Uterus (tissue), 2 donors: Measurements from ENCODE around the gene ST6GALNAC3.

Experiments
- POLR2A ChIP-seq, 2 donors: fragments of 450-650 bp; IDR thresholded peaks; one replicate each; pipeline ENCODE4 v1.6.1; 2016; ENCODE audit warnings: antibody characterized with exemption in 2 of 2, mild to moderate bottlenecking in 1 of 2, moderate library complexity in 1 of 2
- TF ChIP-seq, protein P1 (sequence below), 4 experiments: fragments of 200-600 bp in 2 of 4; fragments of 450-650 bp in 2 of 4; sonication (generic) in 2 of 4; IDR thresholded peaks; one replicate each; pipeline ENCODE4 v1.5.1; 2016 to 2019; ENCODE audit warnings: antibody characterized with exemption in 4 of 4, mild to moderate bottlenecking in 2 of 4, moderate library complexity in 1 of 4

DNA sequence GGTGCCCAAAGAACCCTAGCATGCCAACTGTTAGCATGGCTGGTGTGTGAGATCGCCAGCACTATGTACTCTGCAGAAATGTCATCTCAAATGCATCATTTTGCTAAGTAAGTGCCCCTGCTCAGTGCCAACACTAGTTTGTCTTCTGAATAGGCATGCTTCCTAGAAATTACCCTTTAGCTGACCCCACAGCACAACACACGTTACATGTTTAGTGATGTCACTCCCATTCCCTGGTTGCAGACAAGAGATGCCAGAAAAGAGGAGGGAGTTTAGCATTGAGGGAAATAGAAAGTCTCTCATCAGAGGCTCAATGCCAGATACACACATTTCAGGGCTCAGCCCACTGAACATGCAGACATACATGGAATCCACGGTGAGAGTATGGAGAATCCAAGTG is 9.3 kb upstream of the ST6GALNAC3 start:
- TF ChIP-seq, protein P1, sequence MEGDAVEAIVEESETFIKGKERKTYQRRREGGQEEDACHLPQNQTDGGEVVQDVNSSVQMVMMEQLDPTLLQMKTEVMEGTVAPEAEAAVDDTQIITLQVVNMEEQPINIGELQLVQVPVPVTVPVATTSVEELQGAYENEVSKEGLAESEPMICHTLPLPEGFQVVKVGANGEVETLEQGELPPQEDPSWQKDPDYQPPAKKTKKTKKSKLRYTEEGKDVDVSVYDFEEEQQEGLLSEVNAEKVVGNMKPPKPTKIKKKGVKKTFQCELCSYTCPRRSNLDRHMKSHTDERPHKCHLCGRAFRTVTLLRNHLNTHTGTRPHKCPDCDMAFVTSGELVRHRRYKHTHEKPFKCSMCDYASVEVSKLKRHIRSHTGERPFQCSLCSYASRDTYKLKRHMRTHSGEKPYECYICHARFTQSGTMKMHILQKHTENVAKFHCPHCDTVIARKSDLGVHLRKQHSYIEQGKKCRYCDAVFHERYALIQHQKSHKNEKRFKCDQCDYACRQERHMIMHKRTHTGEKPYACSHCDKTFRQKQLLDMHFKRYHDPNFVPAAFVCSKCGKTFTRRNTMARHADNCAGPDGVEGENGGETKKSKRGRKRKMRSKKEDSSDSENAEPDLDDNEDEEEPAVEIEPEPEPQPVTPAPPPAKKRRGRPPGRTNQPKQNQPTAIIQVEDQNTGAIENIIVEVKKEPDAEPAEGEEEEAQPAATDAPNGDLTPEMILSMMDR (IDR thresholded peaks at IDR 0.05) = no peak
- TF ChIP-seq POLR2A (IDR thresholded peaks at IDR 0.05) = no peak
